Nephron progenitor cell (in vitro differentiated cells): ENCODE data around the gene MLST8.

Source experiments
- DNase-seq: peaks from one replicate; pipeline ENCODE4 v3.0.0; 2021
- H3K27ac Mint-ChIP-seq: 2 replicates; pipeline ENCODE4 v1.8.0; 2021; ENCODE audit warnings: mild to moderate bottlenecking, moderate library complexity, mixed read lengths
- H3K27me3 Mint-ChIP-seq: 2 replicates; pipeline ENCODE4 v1.8.0; 2021; ENCODE audit warnings: mild to moderate bottlenecking, low read depth, mixed read lengths; ENCODE audit not compliant: poor library complexity
- H3K36me3 Mint-ChIP-seq: 2 replicates; pipeline ENCODE4 v1.8.0; 2021; ENCODE audit warnings: low read depth, mixed read lengths
- H3K4me1 Mint-ChIP-seq: 2 replicates; pipeline ENCODE4 v1.8.0; 2021; ENCODE audit warnings: mixed read lengths
- H3K4me3 Mint-ChIP-seq: 2 replicates; pipeline ENCODE4 v1.8.0; 2021; ENCODE audit warnings: mild to moderate bottlenecking, moderate library complexity, mixed read lengths
- H3K9me3 Mint-ChIP-seq: 2 replicates; pipeline ENCODE4 v1.8.0; 2021; ENCODE audit warnings: mild to moderate bottlenecking, moderate library complexity, mixed read lengths
- CTCF ChIP-seq: fragments of 200-600 bp; sonication (generic); IDR thresholded peaks from 2 replicates; pipeline ENCODE4 v1.5.0; 2021; ENCODE audit warnings: antibody characterized with exemption

Gene MLST8

GRCh38 chr16:2179576-2179975 lies 25.7 kb upstream of the MLST8 start:
- no peaks in the 10 kb centered on the region for H3K4me1 Mint-ChIP-seq
- H3K36me3 Mint-ChIP-seq = peaks cover 23% of the 10 kb centered on the region
- peaks cover 3% of the 10 kb centered on the region for H3K27me3 Mint-ChIP-seq
- DNase-seq = no peak
- no peaks in the 10 kb centered on the region for H3K9me3 Mint-ChIP-seq
- no peak overlapping the region for H3K4me3 Mint-ChIP-seq
- no peak for TF ChIP-seq CTCF
- no peak overlapping the region for H3K27ac Mint-ChIP-seq

- no peak overlapping the region for H3K27ac Mint-ChIP-seq
- no peaks in the 10 kb centered on the region for H3K4me1 Mint-ChIP-seq
- H3K9me3 Mint-ChIP-seq = no peaks in the 10 kb centered on the region
- no peak overlapping the region for H3K4me3 Mint-ChIP-seq
- TF ChIP-seq CTCF = no peak
- no peak for DNase-seq
- H3K27me3 Mint-ChIP-seq = peaks cover 3% of the 10 kb centered on the region
- peaks cover 23% of the 10 kb centered on the region for H3K36me3 Mint-ChIP-seq
These were observed 24.8 kb upstream of the MLST8 start for GRCh38 chr16:2180461-2180860.

GRCh38 chr16:2180962-2181923 lies 24.0 kb upstream of the MLST8 start:
- Mint-ChIP-seq H3K27me3 (peaks cover 3% of the 10 kb centered on the region), H3K36me3 (peaks cover 18% of the 10 kb centered on the region), H3K4me1 (no peaks in the 10 kb centered on the region), H3K9me3 (no peaks in the 10 kb centered on the region), H3K27ac (no peak overlapping the region), H3K4me3 (no peak overlapping the region)
- TF ChIP-seq CTCF = no peak
- DNase-seq = no peak

GRCh38 chr16:2181952-2182351 lies 23.3 kb upstream of the MLST8 start:
- Mint-ChIP-seq H3K27me3 (peaks cover 3% of the 10 kb centered on the region), H3K27ac (no peak overlapping the region), H3K4me3 (no peak overlapping the region)

GRCh38 chr16:2183671-2184070 lies 21.6 kb upstream of the MLST8 start:
- H3K9me3 Mint-ChIP-seq = no peaks in the 10 kb centered on the region
- H3K4me1 Mint-ChIP-seq = no peaks in the 10 kb centered on the region
- no peak for DNase-seq
- TF ChIP-seq CTCF = no peak
- peaks cover 9% of the 10 kb centered on the region for H3K36me3 Mint-ChIP-seq
- no peak overlapping the region for H3K4me3 Mint-ChIP-seq
- H3K27me3 Mint-ChIP-seq = peaks cover 3% of the 10 kb centered on the region
- no peak overlapping the region for H3K27ac Mint-ChIP-seq

More at GRCh38 chr16:2181952-2182351, 23.3 kb upstream of the MLST8 start:
- no peak for DNase-seq
- Mint-ChIP-seq H3K9me3 (no peaks in the 10 kb centered on the region), H3K4me1 (no peaks in the 10 kb centered on the region), H3K36me3 (peaks cover 16% of the 10 kb centered on the region)
- no peak for TF ChIP-seq CTCF

GRCh38 chr16:2184346-2184745 lies 20.9 kb upstream of the MLST8 start:
- no peaks in the 10 kb centered on the region for H3K9me3 Mint-ChIP-seq
- H3K36me3 Mint-ChIP-seq = peaks cover 9% of the 10 kb centered on the region
- H3K27ac Mint-ChIP-seq = no peak overlapping the region
- no peak overlapping the region for H3K4me3 Mint-ChIP-seq
- DNase-seq = no peak
- H3K4me1 Mint-ChIP-seq = no peaks in the 10 kb centered on the region
- peaks cover 3% of the 10 kb centered on the region for H3K27me3 Mint-ChIP-seq
- TF ChIP-seq CTCF = no peak
